H9 (cell line): ENCODE measurements around the gene EPS15. TPM values are rescaled to one million over a fixed set of nuclear protein-coding genes. Genes with fewer than 3 reads are reported as not detected.

Experiments
- DNase-seq: peaks from one replicate; pipeline ENCODE4 v3.0.0-alpha.2; 2017
- H2AFZ ChIP-seq: one replicate; pipeline ENCODE4 v1.6.1; 2013; ENCODE audit warnings: mild to moderate bottlenecking, low read length, control low read depth, moderate library complexity
- H2AK5ac ChIP-seq: 2 replicates; pipeline ENCODE4 v1.6.1; 2013; ENCODE audit warnings: low read length, control low read depth, mixed read lengths; ENCODE audit not compliant: insufficient read length
- H2BK120ac ChIP-seq: one replicate; pipeline ENCODE4 v1.6.1; 2013; ENCODE audit warnings: low read depth, mild to moderate bottlenecking, low read length, control low read depth, inconsistent platforms; ENCODE audit not compliant: poor library complexity, severe bottlenecking
- H2BK12ac ChIP-seq: 2 replicates; pipeline ENCODE4 v1.6.1; 2013; ENCODE audit warnings: low read length, control low read depth, mixed read lengths, low read depth; ENCODE audit not compliant: insufficient read length
- H2BK15ac ChIP-seq: 2 replicates; pipeline ENCODE4 v1.6.1; 2013; ENCODE audit warnings: low read depth, low read length, control low read depth
- H2BK20ac ChIP-seq: one replicate; pipeline ENCODE4 v1.6.1; 2013; ENCODE audit warnings: low read depth, mild to moderate bottlenecking, low read length, control low read depth, inconsistent platforms; ENCODE audit not compliant: poor library complexity, severe bottlenecking
- H2BK5ac ChIP-seq: 2 replicates; pipeline ENCODE4 v1.6.1; 2013; ENCODE audit warnings: low read length, control low read depth, mixed read lengths; ENCODE audit not compliant: insufficient read length
- H3K14ac ChIP-seq: 2 replicates; pipeline ENCODE4 v1.6.1; 2013; ENCODE audit warnings: low read length, control low read depth; ENCODE audit not compliant: insufficient read depth
- H3K18ac ChIP-seq: 2 replicates; pipeline ENCODE4 v1.6.1; 2013; ENCODE audit warnings: low read depth, mild to moderate bottlenecking, mixed read lengths, low read length, control low read depth; ENCODE audit not compliant: insufficient read length
- H3K23ac ChIP-seq: 2 replicates; pipeline ENCODE4 v1.6.1; 2013; ENCODE audit warnings: low read length, control low read depth, mixed read lengths, low read depth; ENCODE audit not compliant: insufficient read length
- H3K23me2 ChIP-seq: 2 replicates; pipeline ENCODE4 v1.6.1; 2013; ENCODE audit warnings: low read depth, mild to moderate bottlenecking, mixed read lengths, low read length, control low read depth; ENCODE audit not compliant: insufficient read length, poor library complexity, severe bottlenecking
- H3K27ac ChIP-seq: 2 replicates; pipeline ENCODE4 v1.5.1; 2013; ENCODE audit warnings: low read length, control low read depth, mixed read lengths, low read depth; ENCODE audit not compliant: insufficient read length
- H3K27me3 ChIP-seq: 2 replicates; pipeline ENCODE4 v1.6.1; 2013; ENCODE audit warnings: low read length, control low read depth, inconsistent platforms; ENCODE audit not compliant: insufficient read depth
- H3K4ac ChIP-seq: 2 replicates; pipeline ENCODE4 v1.6.1; 2013; ENCODE audit warnings: low read depth, mild to moderate bottlenecking, control low read depth, inconsistent platforms, low read length, moderate library complexity
- H3K4me1 ChIP-seq: 2 replicates; pipeline ENCODE4 v1.6.1; 2013; ENCODE audit warnings: low read length, control low read depth, inconsistent platforms; ENCODE audit not compliant: insufficient read depth
- H3K4me2 ChIP-seq: 2 replicates; pipeline ENCODE4 v1.6.1; 2013; ENCODE audit warnings: low read length, control low read depth, mixed read lengths; ENCODE audit not compliant: insufficient read length, insufficient read depth
- H3K56ac ChIP-seq: 2 replicates; pipeline ENCODE4 v1.6.1; 2013; ENCODE audit warnings: low read depth, mild to moderate bottlenecking, mixed read lengths, low read length, control low read depth; ENCODE audit not compliant: insufficient read length
- H3K79me1 ChIP-seq: 2 replicates; pipeline ENCODE4 v1.6.1; 2013; ENCODE audit warnings: low read depth, mild to moderate bottlenecking, moderate library complexity, low read length, control low read depth, inconsistent platforms; ENCODE audit not compliant: insufficient read depth, poor library complexity, severe bottlenecking
- H3K79me2 ChIP-seq: 2 replicates; pipeline ENCODE4 v1.6.1; 2013; ENCODE audit warnings: low read length, control low read depth, inconsistent platforms; ENCODE audit not compliant: insufficient read depth
- H3K9ac ChIP-seq: 2 replicates; pipeline ENCODE4 v1.6.1; 2013; ENCODE audit warnings: low read length, control low read depth, mixed read lengths; ENCODE audit not compliant: insufficient read length; ENCODE audit errors: extremely low read depth
- H3K9me3 ChIP-seq: one replicate; pipeline ENCODE4 v1.6.1; 2013; ENCODE audit warnings: low read depth, low read length, inconsistent platforms; ENCODE audit not compliant: control insufficient read depth
- H3T11ph ChIP-seq: one replicate; pipeline ENCODE4 v1.6.1; 2013; ENCODE audit warnings: mild to moderate bottlenecking, low read length, control low read depth, inconsistent platforms
- H4K20me1 ChIP-seq: one replicate; pipeline ENCODE4 v1.6.1; 2013; ENCODE audit not compliant: control insufficient read depth, insufficient read length, insufficient read depth
- H4K5ac ChIP-seq: 2 replicates; pipeline ENCODE4 v1.6.1; 2013; ENCODE audit warnings: low read depth, mild to moderate bottlenecking, mixed read lengths, low read length, control low read depth; ENCODE audit not compliant: insufficient read length
- H4K8ac ChIP-seq: replicated peaks from 2 replicates; pipeline ENCODE4 v1.6.1; 2013; ENCODE audit warnings: low read length, control low read depth, mixed read lengths, low read depth; ENCODE audit not compliant: insufficient read length
- H4K91ac ChIP-seq: 2 replicates; pipeline ENCODE4 v1.6.1; 2013; ENCODE audit warnings: low read depth, mild to moderate bottlenecking, moderate library complexity, mixed read lengths, low read length, control low read depth; ENCODE audit not compliant: insufficient read length
- H3K27ac Mint-ChIP-seq, 3 experiments: 2 replicates in 2 of 3; 3 replicates in 1 of 3; pipeline ENCODE4 v1.8.0; 2020 to 2021; ENCODE audit warnings: mixed read lengths in 3 of 3, mild to moderate bottlenecking in 1 of 3, moderate library complexity in 1 of 3
- H3K27me3 Mint-ChIP-seq: 2 replicates; pipeline ENCODE4 v1.8.0; 2021; ENCODE audit warnings: low read depth, mild to moderate bottlenecking, moderate library complexity, mixed read lengths
- H3K36me3 Mint-ChIP-seq, 3 experiments: 2 replicates in 2 of 3; 3 replicates in 1 of 3; pipeline ENCODE4 v1.8.0; 2020 to 2021; ENCODE audit warnings: low read depth in 3 of 3, mixed read lengths in 3 of 3; ENCODE audit not compliant: insufficient read depth in 1 of 3
- H3K4me1 Mint-ChIP-seq, 2 experiments: 2 replicates each; pipeline ENCODE4 v1.8.0; 2020; ENCODE audit warnings: mixed read lengths in 2 of 2
- H3K4me3 Mint-ChIP-seq, 2 experiments: 2 replicates in 1 of 2; 3 replicates in 1 of 2; pipeline ENCODE4 v1.8.0; 2020 to 2021; ENCODE audit warnings: mild to moderate bottlenecking in 2 of 2, mixed read lengths in 2 of 2, moderate library complexity in 1 of 2
- H3K9me3 Mint-ChIP-seq, 2 experiments: 2 replicates in 1 of 2; 3 replicates in 1 of 2; pipeline ENCODE4 v1.8.0; 2020; ENCODE audit warnings: mild to moderate bottlenecking in 2 of 2, mixed read lengths in 2 of 2, moderate library complexity in 1 of 2
- CTCF ChIP-seq: fragments of 200-600 bp; sonication (generic); conservative IDR thresholded peaks from 3 replicates; pipeline ENCODE4 v1.8.0; 2021; ENCODE audit warnings: antibody characterized with exemption, mild to moderate bottlenecking
- WGBS: extraction: QIAGEN DNeasy Blood & Tissue Kit; methylation state at CpG from one replicate; pipeline ENCODE4 v1.1.7; 2013; ENCODE audit warnings: missing lambda C conversion rate, low lambda C conversion rate, mixed read lengths; ENCODE audit not compliant: insufficient read length; ENCODE audit errors: extremely low coverage; 5-methylcytosine and 5-hydroxymethylcytosine counted together
- total RNA-seq: library from RNA; stranded (reverse); gene quantifications from 2 replicates; pipeline ENCODE4 v1.2.1, GENCODE V29; 2021

Gene EPS15
- total RNA-seq, 1 experiment from 2014 or later: 44.1 TPM

GRCh38 chr1:51525295-51525694 lies 6.2 kb upstream of the EPS15 start:
- DNase-seq: no peak
- Histone ChIP-seq H4K91ac (no peak overlapping the region), H2AK5ac (no peak overlapping the region), H3K14ac (no peak overlapping the region), H3K56ac (no peak overlapping the region), H3K27ac (no peak overlapping the region), H2BK12ac (no peak overlapping the region), H3K79me1 (no peaks in the 10 kb centered on the region), H3K9me3 (no peaks in the 10 kb centered on the region), H3K4me2 (no peak overlapping the region), H2AFZ (no peak overlapping the region), H3K9ac (no peak overlapping the region), H3K23me2 (no peaks in the 10 kb centered on the region), H2BK120ac (no peak overlapping the region), H4K8ac (no peak overlapping the region), H3K18ac (no peak overlapping the region), H2BK5ac (no peak overlapping the region), H4K5ac (no peak overlapping the region), H3K23ac (no peak overlapping the region), H3K4ac (no peak overlapping the region), H4K20me1 (no peaks in the 10 kb centered on the region), H3T11ph (no peak overlapping the region), H3K79me2 (no peaks in the 10 kb centered on the region), H2BK15ac (no peak overlapping the region), H2BK20ac (no peak overlapping the region), H3K4me1 (no peaks in the 10 kb centered on the region), H3K27me3 (no peaks in the 10 kb centered on the region)
- H3K27me3 Mint-ChIP-seq: no peaks in the 10 kb centered on the region
- no peak for TF ChIP-seq CTCF
- H3K36me3 Mint-ChIP-seq: no peaks in the 10 kb centered on the region
- H3K4me1 Mint-ChIP-seq: peaks cover 5 to 6% of the 10 kb centered on the region in 2 experiments; a peak in 2 of 4 replicates
- no peak overlapping the region for H3K4me3 Mint-ChIP-seq
- WGBS: no CpG with 5 or more reads among the region's 2 CpGs
- H3K27ac Mint-ChIP-seq: no peak overlapping the region
- no peaks in the 10 kb centered on the region for H3K9me3 Mint-ChIP-seq
